Ishikawa (cell line): Measurements from ENCODE around the gene EIF4EBP2.

Source experiments
- CEBPB ChIP-seq: IDR thresholded peaks from 2 replicates; pipeline ENCODE4 v1.6.1; 2012
- CREB1 ChIP-seq: IDR thresholded peaks from 2 replicates; pipeline ENCODE4 v1.6.1; 2012; ENCODE audit warnings: low read depth
- EGR1 ChIP-seq: IDR thresholded peaks from 2 replicates; pipeline ENCODE4 v1.6.1; 2012
- EP300 ChIP-seq: IDR thresholded peaks from 2 replicates; pipeline ENCODE4 v1.6.1; 2012; ENCODE audit warnings: borderline replicate concordance
- FOXM1 ChIP-seq: IDR thresholded peaks from 2 replicates; pipeline ENCODE4 v1.6.1; 2012; ENCODE audit warnings: low read depth, borderline replicate concordance
- MAX ChIP-seq: IDR thresholded peaks from 2 replicates; pipeline ENCODE4 v1.6.1; 2012
- NFIC ChIP-seq: IDR thresholded peaks from 2 replicates; pipeline ENCODE4 v1.6.1; 2012
- RAD21 ChIP-seq: IDR thresholded peaks from 2 replicates; pipeline ENCODE4 v1.6.1; 2012; ENCODE audit warnings: low read depth
- REST ChIP-seq: IDR thresholded peaks from 2 replicates; pipeline ENCODE4 v1.6.1; 2012; ENCODE audit warnings: low read depth, mild to moderate bottlenecking
- TAF1 ChIP-seq: IDR thresholded peaks from 2 replicates; pipeline ENCODE4 v1.6.1; 2012; ENCODE audit warnings: low read depth, mild to moderate bottlenecking
- TCF12 ChIP-seq: IDR thresholded peaks from 2 replicates; pipeline ENCODE4 v1.6.1; 2012; ENCODE audit warnings: low read depth
- TEAD4 ChIP-seq: IDR thresholded peaks from 2 replicates; pipeline ENCODE4 v1.6.1; 2012
- YY1 ChIP-seq: IDR thresholded peaks from 2 replicates; pipeline ENCODE4 v1.6.1; 2012; ENCODE audit warnings: low read depth
- ZBTB7A ChIP-seq: IDR thresholded peaks from 2 replicates; pipeline ENCODE4 v1.6.1; 2012; ENCODE audit warnings: low read depth
- TF ChIP-seq, protein P1 (sequence below): IDR thresholded peaks from 2 replicates; pipeline ENCODE4 v1.6.1; 2012

EIF4EBP2 gene, protein sequence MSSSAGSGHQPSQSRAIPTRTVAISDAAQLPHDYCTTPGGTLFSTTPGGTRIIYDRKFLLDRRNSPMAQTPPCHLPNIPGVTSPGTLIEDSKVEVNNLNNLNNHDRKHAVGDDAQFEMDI

GRCh38 chr10:70404036-70404786 is at the start of gene EIF4EBP2:
EIF4EBP2 (plus strand) TSS chr10:70404145; CDS start chr10:70404402, 257 bp downstream.
- peak; percentile 7; the same call in 1 of the 2 replicates for TF ChIP-seq EP300
- peak; percentile 94 for TF ChIP-seq TAF1
- no peak for TF ChIP-seq YY1
- peak; percentile 87 for TF ChIP-seq MAX
- peak; percentile 69; the same call in 1 of the 2 replicates for TF ChIP-seq CREB1

GRCh38 chr10:70354556-70354955 is 49.4 kb upstream of the EIF4EBP2 start:
- TF ChIP-seq, protein P1, sequence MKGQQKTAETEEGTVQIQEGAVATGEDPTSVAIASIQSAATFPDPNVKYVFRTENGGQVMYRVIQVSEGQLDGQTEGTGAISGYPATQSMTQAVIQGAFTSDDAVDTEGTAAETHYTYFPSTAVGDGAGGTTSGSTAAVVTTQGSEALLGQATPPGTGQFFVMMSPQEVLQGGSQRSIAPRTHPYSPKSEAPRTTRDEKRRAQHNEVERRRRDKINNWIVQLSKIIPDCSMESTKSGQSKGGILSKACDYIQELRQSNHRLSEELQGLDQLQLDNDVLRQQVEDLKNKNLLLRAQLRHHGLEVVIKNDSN, result no peak
- TF ChIP-seq REST (no peak), CEBPB (no peak), TEAD4 (no peak), TCF12 (no peak)

- TF ChIP-seq, protein P1, result no peak
- TF ChIP-seq TAF1 (no peak), CREB1 (no peak), NFIC (no peak), EGR1 (no peak), CEBPB (no peak), FOXM1 (no peak), TEAD4 (no peak), YY1 (no peak), REST (no peak), MAX (no peak), RAD21 (no peak), ZBTB7A (no peak)
Observed at GRCh38 chr10:70355051-70356021, 48.6 kb upstream of the EIF4EBP2 start.

GRCh38 chr10:70357565-70357964 is 46.4 kb upstream of the EIF4EBP2 start:
- no peak for TF ChIP-seq CREB1
- no peak for TF ChIP-seq EP300
- TF ChIP-seq ZBTB7A, result no peak
- no peak for TF ChIP-seq TAF1
- TF ChIP-seq EGR1, result no peak
- no peak for TF ChIP-seq YY1
- no peak for TF ChIP-seq REST
- no peak for TF ChIP-seq FOXM1
- no peak for TF ChIP-seq RAD21
- no peak for TF ChIP-seq MAX
- TF ChIP-seq NFIC, result no peak
- TF ChIP-seq, protein P1, result no peak
- no peak for TF ChIP-seq TCF12
- no peak for TF ChIP-seq CEBPB
- TF ChIP-seq TEAD4, result no peak
